SK-N-SH (cell line): ENCODE results near the gene NUDT1. TPM values are rescaled to one million over a fixed set of nuclear protein-coding genes. Genes with fewer than 3 reads are reported as not detected.

ENCODE experiments used
- CTCF ChIA-PET: fragments of 300-600, 350-600 bp; formaldehyde crosslinking; extraction: SDS; loops from one replicate; lab custom pipeline; 2021; lab: Yijun Ruan, JAX
- POLR2A ChIA-PET: fragments of 350-600 bp; sonication (Branson Sonifier 250); formaldehyde crosslinking; extraction: SDS; loops from one replicate; lab custom pipeline; 2020; ENCODE audit warnings: antibody characterized with exemption, inconsistent platforms; lab: Yijun Ruan, JAX
- DNase-seq: peaks from one replicate; pipeline ENCODE4 v3.0.0; 2012
- H2AFZ ChIP-seq: fragments of 200-600 bp; sonication (generic); 2 replicates; pipeline ENCODE4 v1.8.1; 2016; ENCODE audit warnings: antibody characterized with exemption, mild to moderate bottlenecking, low read depth
- H3F3A ChIP-seq: fragments of 200-600 bp; sonication (generic); replicated peaks from 2 replicates; pipeline ENCODE3; 2016; ENCODE audit warnings: antibody characterized with exemption, mild to moderate bottlenecking; ENCODE audit not compliant: insufficient read depth
- H3K27ac ChIP-seq, 2 experiments: fragments of 200-500 bp in 1 of 2; fragments of 200-600 bp in 1 of 2; sonication (Bioruptor generic) in 1 of 2; sonication (generic), shearing (Covaris generic) in 1 of 2; 2 replicates each; pipeline versions ENCODE4 v1.5.1 to v1.6.1; 2014 to 2016; ENCODE audit warnings: low read depth in 2 of 2, inconsistent platforms in 1 of 2, low read length in 1 of 2, mild to moderate bottlenecking in 1 of 2, mixed read lengths in 1 of 2
- H3K27me3 ChIP-seq: fragments of 200-600 bp; sonication (generic), shearing (Covaris generic); 2 replicates; pipeline ENCODE4 v1.6.1; 2016; ENCODE audit warnings: mixed run types; ENCODE audit not compliant: insufficient read depth
- H3K36me3 ChIP-seq, 2 experiments: fragments of 200-500 bp in 1 of 2; fragments of 200-600 bp in 1 of 2; sonication (Bioruptor generic) in 1 of 2; sonication (generic) in 1 of 2; replicated peaks in 1 of 2; 2 replicates each; pipeline versions ENCODE3 to v1.5.1; 2014 to 2016; ENCODE audit warnings: low read length in 1 of 2, mild to moderate bottlenecking in 1 of 2; ENCODE audit not compliant: insufficient read depth in 2 of 2, control insufficient read depth in 1 of 2
- H3K4me1 ChIP-seq, 2 experiments: fragments of 200-500 bp in 1 of 2; fragments of 200-600 bp in 1 of 2; sonication (Bioruptor generic) in 1 of 2; sonication (generic), shearing (Covaris generic) in 1 of 2; 2 replicates each; pipeline versions ENCODE4 v1.5.1 to v1.6.1; 2014 to 2016; ENCODE audit warnings: low read depth in 1 of 2, low read length in 1 of 2, mixed run types in 1 of 2; ENCODE audit not compliant: insufficient read depth in 2 of 2, control insufficient read depth in 1 of 2
- H3K4me2 ChIP-seq: fragments of 200-600 bp; sonication (generic), shearing (Covaris generic); 2 replicates; pipeline ENCODE4 v1.6.1; 2017; ENCODE audit warnings: mixed run types
- H3K4me3 ChIP-seq, 2 experiments: fragments of 200-500 bp in 1 of 2; fragments of 200-600 bp in 1 of 2; sonication (Bioruptor generic) in 1 of 2; sonication (generic), shearing (Covaris generic) in 1 of 2; 2 replicates each; pipeline versions ENCODE4 v1.5.1 to v1.8.1; 2014 to 2016; ENCODE audit warnings: low read depth in 2 of 2, inconsistent platforms in 1 of 2, low read length in 1 of 2, mild to moderate bottlenecking in 1 of 2, mixed read lengths in 1 of 2, moderate library complexity in 1 of 2
- H3K79me2 ChIP-seq: fragments of 200-600 bp; sonication (generic); 2 replicates; pipeline ENCODE4 v1.8.1; 2017; ENCODE audit warnings: mild to moderate bottlenecking; ENCODE audit not compliant: insufficient read depth
- H3K9ac ChIP-seq: fragments of 200-600 bp; sonication (generic); 2 replicates; pipeline ENCODE4 v1.6.1; 2017; ENCODE audit warnings: mixed run types
- H3K9me2 ChIP-seq: fragments of 200-600 bp; sonication (generic); 2 replicates; pipeline ENCODE4 v1.6.1; 2017; ENCODE audit warnings: mixed run types
- H3K9me3 ChIP-seq: fragments of 200-600 bp; sonication (generic); 2 replicates; pipeline ENCODE4 v1.6.1; 2017; ENCODE audit warnings: mixed run types, mild to moderate bottlenecking, moderate library complexity
- H4K20me1 ChIP-seq: fragments of 200-600 bp; sonication (generic); 2 replicates; pipeline ENCODE4 v1.6.1; 2017; ENCODE audit warnings: mild to moderate bottlenecking, mixed run types; ENCODE audit not compliant: insufficient read depth
- CTCF ChIP-seq: fragments of 200-600 bp; sonication (generic); IDR thresholded peaks from 2 replicates; pipeline ENCODE4 v1.6.1; 2017; ENCODE audit warnings: antibody characterized with exemption, mild to moderate bottlenecking, moderate library complexity
- ELF1 ChIP-seq: IDR thresholded peaks from 2 replicates; pipeline ENCODE4 v1.4.0; 2012
- FOXM1 ChIP-seq: IDR thresholded peaks from 2 replicates; pipeline ENCODE4 v1.4.0; 2012; ENCODE audit warnings: low read depth, mild to moderate bottlenecking
- MEF2A ChIP-seq: IDR thresholded peaks from 2 replicates; pipeline ENCODE4 v1.4.0; 2012; ENCODE audit warnings: low read depth, borderline replicate concordance
- NFIC ChIP-seq: IDR thresholded peaks from 2 replicates; pipeline ENCODE4 v1.4.0; 2012; ENCODE audit warnings: borderline replicate concordance
- NRF1 ChIP-seq: IDR thresholded peaks from 2 replicates; pipeline ENCODE4 v1.6.1; 2012; ENCODE audit warnings: low read depth, mild to moderate bottlenecking, low read length
- POLR2AphosphoS5 ChIP-seq: IDR thresholded peaks from 2 replicates; pipeline ENCODE4 v1.6.1; 2012; ENCODE audit warnings: low read depth, low read length
- RAD21 ChIP-seq: IDR thresholded peaks from 2 replicates; pipeline ENCODE4 v1.6.1; 2012; ENCODE audit warnings: mild to moderate bottlenecking, low read length
- SIN3A ChIP-seq: IDR thresholded peaks from 2 replicates; pipeline ENCODE4 v1.6.1; 2012; ENCODE audit warnings: low read depth, mild to moderate bottlenecking, low read length, moderate library complexity, borderline replicate concordance
- SMC3 ChIP-seq: IDR thresholded peaks from 2 replicates; pipeline ENCODE4 v1.6.1; 2012; ENCODE audit warnings: low read depth, low read length, improper control_type of control experiment
- ZBTB33 ChIP-seq: IDR thresholded peaks from 2 replicates; pipeline ENCODE4 v1.4.0; 2012; ENCODE audit warnings: low read depth, borderline replicate concordance
- WGBS: methylation state at CpG from one replicate; pipeline ENCODE4 v1.1.6; 2017; ENCODE audit warnings: low lambda C conversion rate; 5-methylcytosine and 5-hydroxymethylcytosine counted together
- polyA plus RNA-seq, 3 experiments: library from polyadenylated mRNA; depleted of rRNA; stranded (reverse); fragments of >200 nt; gene quantifications; 2 replicates each; pipeline ENCODE4 v1.2.3, GENCODE V29; 2012
- TF ChIP-seq, protein P1 (sequence below): IDR thresholded peaks from 2 replicates; pipeline ENCODE4 v1.6.1; 2012; ENCODE audit warnings: mild to moderate bottlenecking, low read depth, low read length, moderate library complexity
- TF ChIP-seq, protein P2 (sequence below): IDR thresholded peaks from 2 replicates; pipeline ENCODE4 v1.4.0; 2012; ENCODE audit warnings: low read depth

Gene NUDT1
- polyA plus RNA-seq, 1 of the 3 experiments (the other 2 are of a cell fraction), result 98.1 TPM

DNA sequence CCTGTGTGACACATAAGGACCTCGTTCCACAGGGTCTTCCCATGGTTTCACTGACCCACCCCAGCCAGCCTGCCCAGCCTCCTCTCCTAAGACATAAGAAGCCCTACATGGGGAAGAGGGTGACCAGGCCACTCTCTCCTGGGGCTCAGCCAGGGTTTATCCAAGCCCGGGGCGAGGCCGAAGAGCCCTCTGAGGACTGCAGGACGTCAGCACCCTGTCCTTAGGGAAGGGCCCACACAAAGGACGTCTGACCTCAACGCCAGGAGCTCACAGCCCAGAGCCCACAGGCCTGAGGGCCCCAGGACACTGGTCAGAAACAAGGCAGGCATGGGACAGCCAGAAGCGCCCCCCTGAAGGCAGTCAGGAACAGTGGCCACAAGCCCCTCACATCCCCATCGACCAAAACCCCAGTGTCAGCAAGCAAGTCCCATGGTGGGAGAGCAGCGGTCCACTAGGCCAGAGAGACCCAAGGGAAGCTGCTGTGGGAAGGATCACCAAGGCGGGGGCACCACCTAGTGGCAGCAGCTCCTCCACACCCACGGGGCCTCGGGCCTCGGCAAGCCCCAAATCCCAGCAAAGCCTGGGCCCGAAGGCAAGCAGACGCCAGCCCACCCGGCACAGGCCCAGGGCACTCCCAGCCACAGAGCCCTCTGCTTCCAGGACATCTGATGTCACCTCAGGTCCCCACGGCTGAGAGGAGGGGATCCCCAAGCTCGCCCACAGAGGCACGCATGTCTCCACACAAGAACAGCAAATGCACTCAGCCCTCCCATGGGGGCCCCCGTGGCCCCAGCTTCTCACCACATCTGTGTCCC is 32.7 kb upstream of the NUDT1 start:
- Histone ChIP-seq H3K4me1 (peaks cover 0 to 20% of the 10 kb centered on the region in 2 experiments; a peak in 2 of 4 replicates), H3K36me3 (peaks cover 44 to 53% of the 10 kb centered on the region in 2 experiments), H3K27ac (peak overlapping the region in 1 of 2 experiments; percentile 2; a peak in 1 of 4 replicates), H4K20me1 (0 out of 2 replicates have a peak, but pooled peaks cover 5% of the 10 kb centered on the region), H3K9ac (no peak overlapping the region), H3K4me2 (no peak overlapping the region), H3K27me3 (no peaks in the 10 kb centered on the region), H2AFZ (no peak overlapping the region), H3K4me3 (no peak overlapping the region), H3K9me2 (no peaks in the 10 kb centered on the region), H3K9me3 (no peaks in the 10 kb centered on the region), H3F3A (no peaks in the 10 kb centered on the region)
- CTCF ChIA-PET, result interaction anchor here (0.6 to 2.7 kb wide), 66 partner anchors 9 to 686 kb away, joined by 3 to 23 read pairs (median 4); partner anchors contain the start of gene MAD1L1
- POLR2A ChIA-PET, result interaction anchor here (0.5 to 0.7 kb wide), 4 partner anchors 25 to 538 kb away, joined by 3 read pairs; no protein-coding TSS in a partner anchor
- 72% methylated on average over 13 of the region's 21 CpGs for WGBS
- peak; percentile 95 for DNase-seq
- no peak for TF ChIP-seq NRF1
- no peak for TF ChIP-seq ELF1
- no peak for TF ChIP-seq FOXM1
- TF ChIP-seq RAD21, result peak; percentile 95
- TF ChIP-seq, protein P1, sequence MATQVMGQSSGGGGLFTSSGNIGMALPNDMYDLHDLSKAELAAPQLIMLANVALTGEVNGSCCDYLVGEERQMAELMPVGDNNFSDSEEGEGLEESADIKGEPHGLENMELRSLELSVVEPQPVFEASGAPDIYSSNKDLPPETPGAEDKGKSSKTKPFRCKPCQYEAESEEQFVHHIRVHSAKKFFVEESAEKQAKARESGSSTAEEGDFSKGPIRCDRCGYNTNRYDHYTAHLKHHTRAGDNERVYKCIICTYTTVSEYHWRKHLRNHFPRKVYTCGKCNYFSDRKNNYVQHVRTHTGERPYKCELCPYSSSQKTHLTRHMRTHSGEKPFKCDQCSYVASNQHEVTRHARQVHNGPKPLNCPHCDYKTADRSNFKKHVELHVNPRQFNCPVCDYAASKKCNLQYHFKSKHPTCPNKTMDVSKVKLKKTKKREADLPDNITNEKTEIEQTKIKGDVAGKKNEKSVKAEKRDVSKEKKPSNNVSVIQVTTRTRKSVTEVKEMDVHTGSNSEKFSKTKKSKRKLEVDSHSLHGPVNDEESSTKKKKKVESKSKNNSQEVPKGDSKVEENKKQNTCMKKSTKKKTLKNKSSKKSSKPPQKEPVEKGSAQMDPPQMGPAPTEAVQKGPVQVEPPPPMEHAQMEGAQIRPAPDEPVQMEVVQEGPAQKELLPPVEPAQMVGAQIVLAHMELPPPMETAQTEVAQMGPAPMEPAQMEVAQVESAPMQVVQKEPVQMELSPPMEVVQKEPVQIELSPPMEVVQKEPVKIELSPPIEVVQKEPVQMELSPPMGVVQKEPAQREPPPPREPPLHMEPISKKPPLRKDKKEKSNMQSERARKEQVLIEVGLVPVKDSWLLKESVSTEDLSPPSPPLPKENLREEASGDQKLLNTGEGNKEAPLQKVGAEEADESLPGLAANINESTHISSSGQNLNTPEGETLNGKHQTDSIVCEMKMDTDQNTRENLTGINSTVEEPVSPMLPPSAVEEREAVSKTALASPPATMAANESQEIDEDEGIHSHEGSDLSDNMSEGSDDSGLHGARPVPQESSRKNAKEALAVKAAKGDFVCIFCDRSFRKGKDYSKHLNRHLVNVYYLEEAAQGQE, result no peak
- no peak for TF ChIP-seq POLR2AphosphoS5
- TF ChIP-seq SMC3, result peak; percentile 95
- TF ChIP-seq CTCF, result peak; percentile 90
- TF ChIP-seq, all 33 proteins: peak for 3
- no peaks in the 10 kb centered on the region for H3K79me2 ChIP-seq

GRCh38 chr7:2209961-2210323 is 32.1 kb upstream of the NUDT1 start:
- H3K9me3 ChIP-seq, result no peaks in the 10 kb centered on the region
- no peak overlapping the region for H3K9ac ChIP-seq
- peaks cover 0 to 14% of the 10 kb centered on the region in 2 experiments; a peak in 1 of 4 replicates for H3K4me1 ChIP-seq
- no peaks in the 10 kb centered on the region for H3K79me2 ChIP-seq
- 72% methylated on average over 7 of the region's 8 CpGs for WGBS
- no peak overlapping the region; a peak in 1 of 4 replicates for H3K27ac ChIP-seq
- DNase-seq, result no peak
- ChIA-PET POLR2A (interaction anchor here (0.5 to 0.7 kb wide), 3 partner anchors 164 to 538 kb away, joined by 3 read pairs; no protein-coding TSS in a partner anchor), CTCF (interaction anchor here (0.6 to 2.7 kb wide), 53 partner anchors 10 to 647 kb away, joined by 3 to 23 read pairs (median 4); partner anchors contain the start of gene MAD1L1)
- no peaks in the 10 kb centered on the region for H3K9me2 ChIP-seq
- no peak overlapping the region for H3K4me3 ChIP-seq
- H2AFZ ChIP-seq, result no peak overlapping the region
- H3F3A ChIP-seq, result no peaks in the 10 kb centered on the region
- no peaks in the 10 kb centered on the region for H3K27me3 ChIP-seq
- H3K4me2 ChIP-seq, result no peak overlapping the region
- H4K20me1 ChIP-seq, result 0 out of 2 replicates have a peak, but pooled peaks cover 5% of the 10 kb centered on the region
- peaks cover 48 to 55% of the 10 kb centered on the region in 2 experiments for H3K36me3 ChIP-seq
- TF ChIP-seq, protein P2, sequence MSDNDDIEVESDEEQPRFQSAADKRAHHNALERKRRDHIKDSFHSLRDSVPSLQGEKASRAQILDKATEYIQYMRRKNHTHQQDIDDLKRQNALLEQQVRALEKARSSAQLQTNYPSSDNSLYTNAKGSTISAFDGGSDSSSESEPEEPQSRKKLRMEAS, result no peak
- no peak for TF ChIP-seq ZBTB33
- no peak for TF ChIP-seq POLR2AphosphoS5
- TF ChIP-seq MEF2A, result no peak
- TF ChIP-seq NFIC, result no peak
- TF ChIP-seq SIN3A, result no peak
- TF ChIP-seq, protein P1, result no peak
